SK-N-SH (cell line): Measurements from ENCODE around the gene GLT8D1. TPM values are rescaled to one million over a fixed set of nuclear protein-coding genes. Genes with fewer than 3 reads are reported as not detected.

Experiments used
- CTCF ChIA-PET: fragments of 300-600, 350-600 bp; formaldehyde crosslinking; extraction: SDS; loops from one replicate; lab custom pipeline; 2021; lab: Yijun Ruan, JAX
- POLR2A ChIA-PET: fragments of 350-600 bp; sonication (Branson Sonifier 250); formaldehyde crosslinking; extraction: SDS; loops from one replicate; lab custom pipeline; 2020; ENCODE audit warnings: antibody characterized with exemption, inconsistent platforms; lab: Yijun Ruan, JAX
- DNase-seq: peaks from one replicate; pipeline ENCODE4 v3.0.0; 2012
- H2AFZ ChIP-seq: fragments of 200-600 bp; sonication (generic); 2 replicates; pipeline ENCODE4 v1.8.1; 2016; ENCODE audit warnings: antibody characterized with exemption, mild to moderate bottlenecking, low read depth
- H3F3A ChIP-seq: fragments of 200-600 bp; sonication (generic); replicated peaks from 2 replicates; pipeline ENCODE3; 2016; ENCODE audit warnings: antibody characterized with exemption, mild to moderate bottlenecking; ENCODE audit not compliant: insufficient read depth
- H3K27ac ChIP-seq, 2 experiments: fragments of 200-500 bp in 1 of 2; fragments of 200-600 bp in 1 of 2; sonication (Bioruptor generic) in 1 of 2; sonication (generic), shearing (Covaris generic) in 1 of 2; 2 replicates each; pipeline versions ENCODE4 v1.5.1 to v1.6.1; 2014 to 2016; ENCODE audit warnings: low read depth in 2 of 2, inconsistent platforms in 1 of 2, low read length in 1 of 2, mild to moderate bottlenecking in 1 of 2, mixed read lengths in 1 of 2
- H3K27me3 ChIP-seq: fragments of 200-600 bp; sonication (generic), shearing (Covaris generic); 2 replicates; pipeline ENCODE4 v1.6.1; 2016; ENCODE audit warnings: mixed run types; ENCODE audit not compliant: insufficient read depth
- H3K36me3 ChIP-seq, 2 experiments: fragments of 200-500 bp in 1 of 2; fragments of 200-600 bp in 1 of 2; sonication (Bioruptor generic) in 1 of 2; sonication (generic) in 1 of 2; replicated peaks in 1 of 2; 2 replicates each; pipeline versions ENCODE3 to v1.5.1; 2014 to 2016; ENCODE audit warnings: low read length in 1 of 2, mild to moderate bottlenecking in 1 of 2; ENCODE audit not compliant: insufficient read depth in 2 of 2, control insufficient read depth in 1 of 2
- H3K4me1 ChIP-seq, 2 experiments: fragments of 200-500 bp in 1 of 2; fragments of 200-600 bp in 1 of 2; sonication (Bioruptor generic) in 1 of 2; sonication (generic), shearing (Covaris generic) in 1 of 2; 2 replicates each; pipeline versions ENCODE4 v1.5.1 to v1.6.1; 2014 to 2016; ENCODE audit warnings: low read depth in 1 of 2, low read length in 1 of 2, mixed run types in 1 of 2; ENCODE audit not compliant: insufficient read depth in 2 of 2, control insufficient read depth in 1 of 2
- H3K4me2 ChIP-seq: fragments of 200-600 bp; sonication (generic), shearing (Covaris generic); 2 replicates; pipeline ENCODE4 v1.6.1; 2017; ENCODE audit warnings: mixed run types
- H3K4me3 ChIP-seq, 2 experiments: fragments of 200-500 bp in 1 of 2; fragments of 200-600 bp in 1 of 2; sonication (Bioruptor generic) in 1 of 2; sonication (generic), shearing (Covaris generic) in 1 of 2; 2 replicates each; pipeline versions ENCODE4 v1.5.1 to v1.8.1; 2014 to 2016; ENCODE audit warnings: low read depth in 2 of 2, inconsistent platforms in 1 of 2, low read length in 1 of 2, mild to moderate bottlenecking in 1 of 2, mixed read lengths in 1 of 2, moderate library complexity in 1 of 2
- H3K79me2 ChIP-seq: fragments of 200-600 bp; sonication (generic); 2 replicates; pipeline ENCODE4 v1.8.1; 2017; ENCODE audit warnings: mild to moderate bottlenecking; ENCODE audit not compliant: insufficient read depth
- H3K9ac ChIP-seq: fragments of 200-600 bp; sonication (generic); 2 replicates; pipeline ENCODE4 v1.6.1; 2017; ENCODE audit warnings: mixed run types
- H3K9me2 ChIP-seq: fragments of 200-600 bp; sonication (generic); 2 replicates; pipeline ENCODE4 v1.6.1; 2017; ENCODE audit warnings: mixed run types
- H3K9me3 ChIP-seq: fragments of 200-600 bp; sonication (generic); 2 replicates; pipeline ENCODE4 v1.6.1; 2017; ENCODE audit warnings: mixed run types, mild to moderate bottlenecking, moderate library complexity
- H4K20me1 ChIP-seq: fragments of 200-600 bp; sonication (generic); 2 replicates; pipeline ENCODE4 v1.6.1; 2017; ENCODE audit warnings: mild to moderate bottlenecking, mixed run types; ENCODE audit not compliant: insufficient read depth
- ELF1 ChIP-seq: IDR thresholded peaks from 2 replicates; pipeline ENCODE4 v1.4.0; 2012
- EP300 ChIP-seq, 2 experiments: IDR thresholded peaks; 2 replicates each; pipeline versions ENCODE4 v1.4.0 to v1.6.1; 2012; ENCODE audit warnings: borderline replicate concordance in 1 of 2, low read depth in 1 of 2, low read length in 1 of 2
- EZH2phosphoT487 ChIP-seq: fragments of 200-600 bp; sonication (generic); IDR thresholded peaks from 2 replicates; pipeline ENCODE4 v1.6.1; 2017; ENCODE audit warnings: low read depth, mixed run types, mild to moderate bottlenecking, antibody characterized with exemption, moderate library complexity, borderline replicate concordance
- FOSL2 ChIP-seq: IDR thresholded peaks from 2 replicates; pipeline ENCODE4 v1.4.0; 2012; ENCODE audit warnings: low read depth, mild to moderate bottlenecking, moderate library complexity, borderline replicate concordance
- MEF2A ChIP-seq: IDR thresholded peaks from 2 replicates; pipeline ENCODE4 v1.4.0; 2012; ENCODE audit warnings: low read depth, borderline replicate concordance
- NFIC ChIP-seq: IDR thresholded peaks from 2 replicates; pipeline ENCODE4 v1.4.0; 2012; ENCODE audit warnings: borderline replicate concordance
- NRF1 ChIP-seq: IDR thresholded peaks from 2 replicates; pipeline ENCODE4 v1.6.1; 2012; ENCODE audit warnings: low read depth, mild to moderate bottlenecking, low read length
- RAD21 ChIP-seq: IDR thresholded peaks from 2 replicates; pipeline ENCODE4 v1.6.1; 2012; ENCODE audit warnings: mild to moderate bottlenecking, low read length
- RCOR1 ChIP-seq: fragments of 150-350 bp; IDR thresholded peaks from 2 replicates; pipeline ENCODE4 v1.6.1; 2017; ENCODE audit warnings: antibody characterized with exemption, low read length
- RFX5 ChIP-seq: IDR thresholded peaks from 2 replicates; pipeline ENCODE4 v1.6.1; 2012; ENCODE audit warnings: mild to moderate bottlenecking, improper control_type of control experiment, low read length
- SIN3A ChIP-seq: IDR thresholded peaks from 2 replicates; pipeline ENCODE4 v1.6.1; 2012; ENCODE audit warnings: low read depth, mild to moderate bottlenecking, low read length, moderate library complexity, borderline replicate concordance
- SMC3 ChIP-seq: IDR thresholded peaks from 2 replicates; pipeline ENCODE4 v1.6.1; 2012; ENCODE audit warnings: low read depth, low read length, improper control_type of control experiment
- TCF12 ChIP-seq: IDR thresholded peaks from 2 replicates; pipeline ENCODE4 v1.4.0; 2012
- TEAD4 ChIP-seq: IDR thresholded peaks from 2 replicates; pipeline ENCODE4 v1.4.0; 2012; ENCODE audit warnings: mild to moderate bottlenecking, borderline replicate concordance; ENCODE audit not compliant: insufficient read depth
- YY1 ChIP-seq: IDR thresholded peaks from 2 replicates; pipeline ENCODE4 v1.4.0; 2012; ENCODE audit warnings: low read depth, mild to moderate bottlenecking
- WGBS: methylation state at CpG from one replicate; pipeline ENCODE4 v1.1.6; 2017; ENCODE audit warnings: low lambda C conversion rate; 5-methylcytosine and 5-hydroxymethylcytosine counted together
- polyA plus RNA-seq, 3 experiments: library from polyadenylated mRNA; depleted of rRNA; stranded (reverse); fragments of >200 nt; gene quantifications; 2 replicates each; pipeline ENCODE4 v1.2.3, GENCODE V29; 2012
- TF ChIP-seq, protein P1 (sequence below): IDR thresholded peaks from 2 replicates; pipeline ENCODE4 v1.6.1; 2012; ENCODE audit warnings: mild to moderate bottlenecking, low read depth, low read length, moderate library complexity
- TF ChIP-seq, protein P2 (sequence below): fragments of 150-350 bp; IDR thresholded peaks from 2 replicates; pipeline ENCODE4 v1.6.1; 2017; ENCODE audit warnings: antibody characterized with exemption, low read length, low read depth, borderline replicate concordance
- TF ChIP-seq, protein P3 (sequence below): IDR thresholded peaks from 2 replicates; pipeline ENCODE4 v1.4.0; 2012; ENCODE audit warnings: low read depth
- TF ChIP-seq, protein P4 (sequence below): IDR thresholded peaks from 2 replicates; pipeline ENCODE4; 2012
- TF ChIP-seq, protein P5 (sequence below): fragments of 150-350 bp; IDR thresholded peaks from 2 replicates; pipeline ENCODE4 v1.6.1; 2016; ENCODE audit warnings: mild to moderate bottlenecking, low read depth, low read length

The GLT8D1 gene
- polyA plus RNA-seq, 1 of the 3 experiments (the other 2 are of a cell fraction): 102 TPM

DNA sequence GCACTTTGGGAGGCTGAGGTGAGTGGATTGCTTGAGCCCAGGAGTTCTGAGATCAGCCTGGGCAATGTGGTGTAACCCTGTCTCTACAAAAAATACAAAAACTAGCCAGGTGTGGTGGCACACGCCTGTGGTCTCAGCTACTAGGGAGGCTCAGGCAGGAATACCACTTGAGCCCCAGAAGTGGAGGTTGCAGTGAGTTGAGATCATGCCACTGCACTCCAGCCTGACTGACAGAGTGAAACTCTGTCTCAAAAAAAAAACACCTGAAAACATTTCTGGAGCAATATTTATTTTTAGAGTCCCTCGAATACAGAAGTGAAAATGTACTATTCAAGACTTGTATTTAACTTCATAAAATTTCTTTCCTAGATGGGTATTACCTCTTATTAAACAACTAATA, 4.9 kb upstream of the GLT8D1 start:
- no peak for TF ChIP-seq SIN3A
- TF ChIP-seq, protein P1, sequence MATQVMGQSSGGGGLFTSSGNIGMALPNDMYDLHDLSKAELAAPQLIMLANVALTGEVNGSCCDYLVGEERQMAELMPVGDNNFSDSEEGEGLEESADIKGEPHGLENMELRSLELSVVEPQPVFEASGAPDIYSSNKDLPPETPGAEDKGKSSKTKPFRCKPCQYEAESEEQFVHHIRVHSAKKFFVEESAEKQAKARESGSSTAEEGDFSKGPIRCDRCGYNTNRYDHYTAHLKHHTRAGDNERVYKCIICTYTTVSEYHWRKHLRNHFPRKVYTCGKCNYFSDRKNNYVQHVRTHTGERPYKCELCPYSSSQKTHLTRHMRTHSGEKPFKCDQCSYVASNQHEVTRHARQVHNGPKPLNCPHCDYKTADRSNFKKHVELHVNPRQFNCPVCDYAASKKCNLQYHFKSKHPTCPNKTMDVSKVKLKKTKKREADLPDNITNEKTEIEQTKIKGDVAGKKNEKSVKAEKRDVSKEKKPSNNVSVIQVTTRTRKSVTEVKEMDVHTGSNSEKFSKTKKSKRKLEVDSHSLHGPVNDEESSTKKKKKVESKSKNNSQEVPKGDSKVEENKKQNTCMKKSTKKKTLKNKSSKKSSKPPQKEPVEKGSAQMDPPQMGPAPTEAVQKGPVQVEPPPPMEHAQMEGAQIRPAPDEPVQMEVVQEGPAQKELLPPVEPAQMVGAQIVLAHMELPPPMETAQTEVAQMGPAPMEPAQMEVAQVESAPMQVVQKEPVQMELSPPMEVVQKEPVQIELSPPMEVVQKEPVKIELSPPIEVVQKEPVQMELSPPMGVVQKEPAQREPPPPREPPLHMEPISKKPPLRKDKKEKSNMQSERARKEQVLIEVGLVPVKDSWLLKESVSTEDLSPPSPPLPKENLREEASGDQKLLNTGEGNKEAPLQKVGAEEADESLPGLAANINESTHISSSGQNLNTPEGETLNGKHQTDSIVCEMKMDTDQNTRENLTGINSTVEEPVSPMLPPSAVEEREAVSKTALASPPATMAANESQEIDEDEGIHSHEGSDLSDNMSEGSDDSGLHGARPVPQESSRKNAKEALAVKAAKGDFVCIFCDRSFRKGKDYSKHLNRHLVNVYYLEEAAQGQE: no peak
- TF ChIP-seq, protein P2, sequence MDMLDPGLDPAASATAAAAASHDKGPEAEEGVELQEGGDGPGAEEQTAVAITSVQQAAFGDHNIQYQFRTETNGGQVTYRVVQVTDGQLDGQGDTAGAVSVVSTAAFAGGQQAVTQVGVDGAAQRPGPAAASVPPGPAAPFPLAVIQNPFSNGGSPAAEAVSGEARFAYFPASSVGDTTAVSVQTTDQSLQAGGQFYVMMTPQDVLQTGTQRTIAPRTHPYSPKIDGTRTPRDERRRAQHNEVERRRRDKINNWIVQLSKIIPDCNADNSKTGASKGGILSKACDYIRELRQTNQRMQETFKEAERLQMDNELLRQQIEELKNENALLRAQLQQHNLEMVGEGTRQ: no peak
- TF ChIP-seq EZH2phosphoT487: no peak
- no peak for TF ChIP-seq FOSL2
- no peak for TF ChIP-seq YY1
- no peak for TF ChIP-seq ELF1
- no peak for TF ChIP-seq SMC3
- TF ChIP-seq TCF12: no peak
- no peak for TF ChIP-seq RAD21
- no peak for TF ChIP-seq EP300 (IDR thresholded peaks at IDR 0.05; ENCODE audit: borderline replicate concordance in 1 of 2, low read depth in 1 of 2, low read length in 1 of 2)
- no peak for TF ChIP-seq RFX5
- no peak for TF ChIP-seq MEF2A
- TF ChIP-seq NRF1: no peak
- TF ChIP-seq, protein P3, sequence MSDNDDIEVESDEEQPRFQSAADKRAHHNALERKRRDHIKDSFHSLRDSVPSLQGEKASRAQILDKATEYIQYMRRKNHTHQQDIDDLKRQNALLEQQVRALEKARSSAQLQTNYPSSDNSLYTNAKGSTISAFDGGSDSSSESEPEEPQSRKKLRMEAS: no peak
- TF ChIP-seq, protein P4, sequence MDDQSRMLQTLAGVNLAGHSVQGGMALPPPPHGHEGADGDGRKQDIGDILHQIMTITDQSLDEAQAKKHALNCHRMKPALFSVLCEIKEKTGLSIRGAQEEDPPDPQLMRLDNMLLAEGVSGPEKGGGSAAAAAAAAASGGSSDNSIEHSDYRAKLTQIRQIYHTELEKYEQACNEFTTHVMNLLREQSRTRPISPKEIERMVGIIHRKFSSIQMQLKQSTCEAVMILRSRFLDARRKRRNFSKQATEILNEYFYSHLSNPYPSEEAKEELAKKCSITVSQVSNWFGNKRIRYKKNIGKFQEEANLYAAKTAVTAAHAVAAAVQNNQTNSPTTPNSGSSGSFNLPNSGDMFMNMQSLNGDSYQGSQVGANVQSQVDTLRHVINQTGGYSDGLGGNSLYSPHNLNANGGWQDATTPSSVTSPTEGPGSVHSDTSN: no peak
- no peak for TF ChIP-seq RCOR1
- no peak for TF ChIP-seq TEAD4
- no peak for TF ChIP-seq NFIC
- TF ChIP-seq, protein P5, sequence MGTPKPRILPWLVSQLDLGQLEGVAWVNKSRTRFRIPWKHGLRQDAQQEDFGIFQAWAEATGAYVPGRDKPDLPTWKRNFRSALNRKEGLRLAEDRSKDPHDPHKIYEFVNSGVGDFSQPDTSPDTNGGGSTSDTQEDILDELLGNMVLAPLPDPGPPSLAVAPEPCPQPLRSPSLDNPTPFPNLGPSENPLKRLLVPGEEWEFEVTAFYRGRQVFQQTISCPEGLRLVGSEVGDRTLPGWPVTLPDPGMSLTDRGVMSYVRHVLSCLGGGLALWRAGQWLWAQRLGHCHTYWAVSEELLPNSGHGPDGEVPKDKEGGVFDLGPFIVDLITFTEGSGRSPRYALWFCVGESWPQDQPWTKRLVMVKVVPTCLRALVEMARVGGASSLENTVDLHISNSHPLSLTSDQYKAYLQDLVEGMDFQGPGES: no peak
- ChIA-PET CTCF (no interaction called here), POLR2A (interaction anchor here (0.9 kb wide), 1 partner anchor 60 kb away, joined by 3 read pairs; no protein-coding TSS in a partner anchor)
- Histone ChIP-seq H3K4me2 (no peak overlapping the region), H4K20me1 (no peaks in the 10 kb centered on the region), H3K4me3 (no peak overlapping the region), H2AFZ (no peak overlapping the region), H3K9me3 (no peaks in the 10 kb centered on the region), H3K4me1 (peaks cover 9 to 10% of the 10 kb centered on the region in 2 experiments), H3K27ac (no peak overlapping the region), H3K79me2 (peaks cover 29% of the 10 kb centered on the region), H3F3A (peaks cover 12% of the 10 kb centered on the region), H3K9ac (no peak overlapping the region), H3K27me3 (no peaks in the 10 kb centered on the region), H3K9me2 (no peaks in the 10 kb centered on the region), H3K36me3 (peaks cover 21 to 40% of the 10 kb centered on the region in 2 experiments)
- WGBS: 96% methylated on average over 2 of the region's 2 CpGs
- no peak for DNase-seq
